HG02678 (cell line): ENCODE data around the gene IL1RAPL2.

Experiments
- ATAC-seq: cut with Tn5 transposase; IDR thresholded peaks from one replicate; pipeline ENCODE4 v1.9.1; 2021; ENCODE audit warnings: mild to moderate bottlenecking, moderate library complexity; ENCODE audit not compliant: unreplicated experiment

Gene IL1RAPL2

DNA sequence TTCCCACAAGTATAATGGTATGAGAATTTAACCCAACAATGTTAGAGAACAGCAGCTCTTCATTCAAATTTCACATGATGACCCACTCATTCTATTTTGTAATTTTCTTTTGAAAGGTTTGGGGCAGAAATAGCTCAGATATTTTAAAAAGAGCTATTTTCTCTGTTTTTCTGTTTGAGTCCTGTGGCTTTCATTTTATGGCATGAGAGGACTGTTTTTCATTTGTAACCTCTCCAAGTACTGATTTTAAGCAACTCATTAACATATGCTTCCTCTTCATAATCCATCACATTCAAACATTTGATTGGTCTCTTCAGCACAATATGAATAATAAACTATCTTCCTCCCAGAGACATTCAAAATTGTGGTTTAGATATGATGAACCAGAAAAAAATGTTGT lies 783.5 kb downstream of the IL1RAPL2 start:
- ATAC-seq, result no peak

GRCh38 chrX:105375816-105376215 lies 809.8 kb downstream of the IL1RAPL2 start:
- no peak for ATAC-seq

- no peak for ATAC-seq
Observed at GRCh38 chrX:105424729-105425128, 858.7 kb downstream of the IL1RAPL2 start.

DNA sequence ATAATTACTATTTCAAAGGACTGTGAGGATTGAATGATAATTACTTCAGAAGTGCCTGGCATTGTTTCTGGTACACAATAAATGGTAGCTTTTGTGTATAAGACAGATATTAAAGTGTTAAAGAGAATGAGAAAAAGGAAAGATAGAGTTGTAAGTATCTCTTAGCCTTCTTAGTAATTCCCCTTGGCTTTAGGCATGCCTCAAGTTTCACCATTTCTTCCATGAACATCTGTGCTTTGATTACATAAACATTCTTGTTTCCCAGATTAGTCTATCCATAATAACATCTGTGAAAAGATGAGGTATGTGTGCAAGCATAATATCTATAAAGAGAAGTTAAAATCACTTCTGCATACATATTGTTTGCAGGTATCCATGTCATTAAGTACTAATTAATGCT lies 885.4 kb downstream of the IL1RAPL2 start:
- ATAC-seq, result no peak

GRCh38 chrX:105458846-105459245 lies 892.8 kb downstream of the IL1RAPL2 start:
- ATAC-seq, result no peak

DNA sequence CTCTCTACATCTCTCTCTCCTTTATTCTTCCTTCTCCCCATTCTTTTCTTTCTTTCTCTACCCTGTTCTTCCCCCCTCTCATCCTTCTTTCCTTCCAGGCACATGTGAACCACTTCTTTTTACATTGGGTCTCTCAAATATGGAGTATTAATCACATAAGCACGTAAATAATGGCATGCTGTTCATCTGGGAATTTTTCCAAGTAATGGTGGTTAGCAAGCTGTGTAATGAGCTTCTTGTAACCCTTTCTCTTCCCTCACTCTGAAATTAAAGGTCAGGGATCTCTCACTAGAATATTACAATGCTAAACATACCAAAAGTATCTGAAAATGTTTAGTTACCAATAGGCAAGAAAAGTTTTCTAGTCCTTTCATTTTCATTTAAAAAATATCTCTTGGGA lies 894.4 kb downstream of the IL1RAPL2 start:
- no peak for ATAC-seq

DNA sequence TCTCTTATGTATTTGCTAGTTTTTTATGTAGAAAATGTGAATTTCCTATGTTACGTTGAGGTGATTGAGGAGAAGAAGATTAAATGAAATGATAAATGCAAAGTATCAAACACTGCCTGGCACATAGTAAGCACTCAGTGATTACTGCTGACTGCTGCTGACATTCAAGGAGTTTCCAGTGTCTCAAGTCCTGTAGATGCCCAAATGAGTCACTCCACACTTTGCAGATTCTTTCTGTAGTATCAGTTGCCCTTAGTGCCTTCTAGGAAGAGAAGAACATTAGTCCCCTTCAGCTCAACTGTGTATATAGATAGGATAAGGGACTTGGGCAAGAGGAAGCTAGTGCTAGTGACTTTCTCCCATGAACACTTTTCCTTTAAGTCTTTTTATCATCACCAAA lies 895.0 kb downstream of the IL1RAPL2 start:
- ATAC-seq, result no peak

DNA sequence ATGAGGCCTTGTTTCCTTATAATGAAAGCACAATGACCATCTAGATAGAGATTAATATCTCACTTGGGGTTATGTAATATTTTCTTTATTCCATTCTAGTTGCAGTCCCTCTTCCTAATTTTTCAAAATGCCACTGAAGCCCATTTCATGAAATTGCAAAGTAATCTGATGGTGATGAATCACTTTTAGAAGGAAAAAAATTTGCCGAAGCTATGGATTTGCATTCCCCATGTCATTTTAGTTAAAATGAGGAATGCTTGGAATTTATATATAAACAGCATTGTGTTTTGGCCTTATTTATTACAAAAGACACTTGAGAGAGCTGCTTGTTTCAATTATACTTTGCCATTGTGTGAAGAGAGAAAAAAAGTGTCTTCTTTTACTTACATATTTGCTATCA lies 896.2 kb downstream of the IL1RAPL2 start:
- no peak for ATAC-seq

DNA sequence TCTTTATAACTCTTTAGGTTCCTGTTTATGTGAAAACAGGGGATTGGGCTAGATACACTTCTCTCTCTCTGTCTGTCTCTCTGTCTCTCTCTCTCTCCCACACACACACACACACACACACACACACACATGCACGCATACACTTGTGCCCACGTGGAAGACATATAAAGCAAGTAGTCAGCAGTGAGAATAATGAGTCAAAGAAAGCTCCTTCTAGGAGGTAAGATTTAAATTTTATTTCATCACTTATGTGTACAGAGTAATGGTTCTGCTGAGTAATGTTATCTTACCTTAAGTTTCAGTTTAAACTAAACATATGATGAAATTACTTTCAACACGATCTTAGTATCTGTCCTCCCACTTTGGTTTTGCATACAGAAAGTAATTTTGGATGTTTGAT lies 897.5 kb downstream of the IL1RAPL2 start:
- ATAC-seq, result no peak

GRCh38 chrX:105464618-105465017 lies 898.6 kb downstream of the IL1RAPL2 start:
- ATAC-seq, result no peak

DNA sequence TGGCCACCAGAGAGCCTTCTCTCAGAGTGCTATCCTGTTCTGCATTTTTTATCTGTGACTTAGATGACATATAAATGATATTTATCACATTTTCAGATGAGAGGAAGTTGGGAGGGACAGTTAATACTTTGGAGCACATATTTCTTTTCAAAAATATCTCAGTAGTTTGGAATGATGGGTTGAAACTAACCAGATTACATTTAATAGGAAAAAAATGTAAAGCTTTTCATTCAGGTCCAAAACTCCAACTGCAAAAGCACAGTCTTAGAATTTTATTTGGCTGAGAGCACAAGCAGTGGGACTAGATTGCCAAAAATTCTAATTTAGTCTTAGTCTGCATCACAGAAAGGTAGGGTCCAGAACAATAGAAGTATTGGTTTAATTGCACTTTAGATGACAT lies 902.7 kb downstream of the IL1RAPL2 start:
- no peak for ATAC-seq

DNA sequence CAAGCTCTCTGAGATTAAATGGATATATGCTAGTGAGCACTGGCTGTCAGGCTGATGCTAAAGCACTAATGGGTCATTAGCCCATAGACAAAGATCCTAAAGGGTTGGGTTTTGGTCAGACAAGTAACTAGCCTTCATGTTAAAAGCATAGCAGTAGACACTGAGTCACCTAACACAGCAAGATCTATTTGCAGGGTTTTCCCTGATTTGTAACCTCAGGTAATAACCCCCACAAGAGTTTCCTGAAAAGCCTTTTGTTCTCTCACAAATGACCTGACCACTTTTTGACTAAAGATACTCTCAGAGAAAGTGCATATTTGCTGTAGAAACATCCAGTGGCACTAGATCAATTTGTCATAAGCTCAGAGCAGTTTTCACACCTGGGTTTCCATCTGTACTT lies 905.6 kb downstream of the IL1RAPL2 start:
- ATAC-seq, result no peak

- no peak for ATAC-seq
Observed at GRCh38 chrX:105475801-105476200, 909.8 kb downstream of the IL1RAPL2 start.

DNA sequence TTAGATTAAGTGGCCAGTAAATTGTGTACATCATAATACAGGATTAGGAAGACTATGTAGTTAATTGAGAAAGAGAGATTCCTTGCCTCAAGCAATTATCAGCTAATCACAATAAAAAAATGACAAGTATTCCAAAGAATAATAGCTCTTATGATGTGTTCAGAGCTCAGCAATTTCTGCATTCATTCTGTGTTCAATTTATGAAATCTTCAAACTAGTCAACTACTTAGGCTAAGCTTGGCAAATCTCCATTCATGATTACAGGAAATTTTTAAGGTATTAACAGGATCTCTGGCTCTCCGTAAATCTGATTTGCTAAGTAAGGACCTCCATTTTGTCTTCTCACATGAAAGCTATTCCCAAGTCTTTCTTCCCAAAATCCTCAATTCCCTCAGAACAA lies 911.4 kb downstream of the IL1RAPL2 start:
- no peak for ATAC-seq

DNA sequence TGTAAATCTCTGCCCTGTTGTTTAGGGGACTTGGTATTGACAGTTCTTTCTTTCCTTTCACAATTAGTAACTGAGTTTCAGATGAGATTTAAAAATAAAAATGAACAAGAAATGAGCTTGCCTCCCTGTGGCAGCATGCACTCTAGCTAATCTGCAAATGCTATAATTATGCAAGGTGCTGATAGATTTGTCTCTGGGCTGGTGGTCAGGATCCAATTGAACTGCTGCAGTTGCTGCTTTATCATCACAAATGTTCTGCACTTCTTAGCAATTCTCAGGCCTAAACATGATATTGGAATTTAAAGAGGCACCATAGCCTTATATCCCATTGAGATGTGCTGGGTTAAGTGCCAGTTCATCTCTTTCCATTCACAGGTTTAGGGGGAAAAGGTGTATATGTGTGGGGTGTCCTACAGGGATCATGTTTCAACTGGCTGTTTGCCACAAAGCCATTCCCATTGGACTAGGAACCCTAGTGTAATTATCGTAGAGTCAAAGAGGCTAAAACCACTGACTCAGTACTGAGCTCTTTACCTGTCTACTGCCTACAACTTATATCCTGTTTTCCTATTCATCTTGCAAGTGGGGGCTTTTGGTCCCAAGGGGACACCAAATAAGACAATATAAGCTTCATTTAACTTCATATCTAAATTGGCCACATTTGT lies 914.8 kb downstream of the IL1RAPL2 start:
- ATAC-seq, result no peak

DNA sequence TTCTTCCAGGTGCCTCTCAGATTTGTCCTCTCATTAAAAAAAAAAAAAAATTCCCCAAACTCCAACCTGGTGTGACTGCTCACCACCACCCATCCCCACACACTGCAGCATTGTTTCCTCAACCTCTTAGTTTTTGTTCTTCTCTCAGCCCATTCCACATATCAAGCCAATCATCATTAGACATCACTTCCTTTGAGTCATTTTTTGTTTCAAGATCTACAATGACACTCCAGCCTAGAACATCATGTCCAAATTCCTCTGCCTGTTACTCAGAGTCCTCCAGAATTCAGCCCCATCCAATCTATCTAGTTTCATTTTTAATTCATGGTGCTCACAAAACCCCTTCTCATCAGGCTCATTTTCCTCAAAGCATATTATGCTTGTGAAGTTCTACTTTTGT lies 917.0 kb downstream of the IL1RAPL2 start:
- ATAC-seq, result no peak

DNA sequence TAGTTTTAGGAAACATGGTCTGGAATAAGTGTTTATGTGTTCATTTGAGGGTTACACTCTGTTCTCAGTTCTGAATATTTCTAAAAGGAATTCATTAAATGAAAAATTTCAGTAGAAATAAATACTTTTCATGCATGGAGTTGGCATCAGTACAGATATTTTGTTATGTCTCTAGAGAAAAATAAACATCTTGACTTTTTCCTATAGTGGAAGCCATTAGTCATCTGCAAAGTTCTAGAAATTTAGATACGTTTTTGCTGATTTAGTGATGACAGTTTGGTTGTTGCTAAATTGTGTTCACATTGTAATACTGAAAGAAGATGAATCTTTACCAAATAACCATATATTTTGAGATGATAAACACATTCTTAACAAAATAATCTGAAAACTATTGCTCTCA lies 922.7 kb downstream of the IL1RAPL2 start:
- ATAC-seq, result no peak

DNA sequence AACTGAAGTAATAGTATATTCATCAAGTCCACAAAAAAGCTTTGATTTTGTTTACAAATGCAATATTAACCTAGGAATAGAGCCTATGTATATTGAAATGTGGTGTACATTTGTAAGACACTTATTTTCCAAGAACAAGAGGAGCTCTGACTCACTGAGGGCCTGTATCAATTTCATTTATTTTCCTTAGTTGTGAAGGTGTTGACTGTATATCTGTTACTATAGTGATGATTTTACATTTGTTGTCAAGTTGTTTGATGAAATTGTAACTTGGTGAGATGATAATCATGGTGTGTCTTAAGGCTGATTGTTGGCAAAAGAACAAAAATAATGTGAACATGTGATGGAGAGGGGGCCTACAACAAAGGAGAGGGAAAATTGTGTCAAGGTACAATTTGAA lies 929.4 kb downstream of the IL1RAPL2 start:
- no peak for ATAC-seq

GRCh38 chrX:105502336-105502735 lies 936.3 kb downstream of the IL1RAPL2 start:
- ATAC-seq, result no peak

- no peak for ATAC-seq
Observed at GRCh38 chrX:105515561-105515960, 949.6 kb downstream of the IL1RAPL2 start.

GRCh38 chrX:105526431-105526830 lies 960.4 kb downstream of the IL1RAPL2 start:
- no peak for ATAC-seq

DNA sequence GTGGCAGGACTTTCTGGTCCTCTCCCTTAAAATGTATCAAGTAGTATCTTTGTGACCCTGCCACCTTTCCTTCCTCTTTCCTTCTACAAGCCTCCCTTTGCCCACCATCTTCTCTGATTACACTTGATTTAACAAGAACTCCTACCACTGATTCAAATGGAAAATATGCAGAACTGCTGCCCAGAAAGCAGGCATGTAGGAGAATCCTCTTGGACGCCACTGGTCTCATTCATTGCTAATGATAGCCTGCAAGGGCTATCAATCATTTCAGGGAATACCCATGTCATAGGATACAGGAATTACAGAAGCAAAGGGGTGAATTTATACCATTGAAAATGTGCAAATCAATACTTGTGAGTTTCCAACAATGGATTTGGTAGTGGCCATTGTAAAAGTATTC lies 961.8 kb downstream of the IL1RAPL2 start:
- ATAC-seq, result no peak

GRCh38 chrX:105533951-105534350 lies 968.0 kb downstream of the IL1RAPL2 start:
- no peak for ATAC-seq
